Stimulated activated CD8-positive, alpha-beta memory T cell treated with anti-CD3 and anti-CD28 coated beads, Interleukin-7, amount 100 ng/mL, for 4 hours (primary cell): ENCODE results near the gene ZC3H11A.
A peak's percentile ranks its signal among the peaks of the same experiment; 100 is the strongest.
"Not testable (repeated sequence)": the region's sequence is repeated elsewhere in the genome, so short reads cannot be mapped to it uniquely, and the experiment has no call there.

Experiments
- DNase-seq, 2 donors: peaks; one replicate each; pipeline ENCODE4 v3.0.0-alpha.2; 2020; ENCODE audit warnings: low read depth in 2 of 2

ZC3H11A gene

DNA sequence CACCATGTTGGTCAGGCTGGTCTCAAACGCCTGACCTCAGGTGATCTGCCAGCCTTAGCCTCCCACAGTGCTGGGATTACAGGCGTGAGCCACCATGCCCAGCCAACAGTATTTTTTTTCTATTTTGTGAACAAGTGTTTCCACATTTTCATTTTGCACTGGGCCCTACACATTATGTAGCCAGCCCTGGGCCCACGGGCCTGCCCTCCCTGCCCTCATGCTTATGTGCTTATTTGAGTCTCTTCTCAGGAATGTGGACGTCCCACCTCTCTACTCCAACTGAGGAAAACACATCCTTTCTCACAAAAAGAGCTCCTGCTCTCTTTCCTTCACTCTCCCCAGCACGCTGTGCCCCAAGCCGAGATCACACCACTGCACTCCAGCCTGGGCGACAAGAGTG, 13.5 kb upstream of the ZC3H11A start:
- DNase-seq, result no peak

DNA sequence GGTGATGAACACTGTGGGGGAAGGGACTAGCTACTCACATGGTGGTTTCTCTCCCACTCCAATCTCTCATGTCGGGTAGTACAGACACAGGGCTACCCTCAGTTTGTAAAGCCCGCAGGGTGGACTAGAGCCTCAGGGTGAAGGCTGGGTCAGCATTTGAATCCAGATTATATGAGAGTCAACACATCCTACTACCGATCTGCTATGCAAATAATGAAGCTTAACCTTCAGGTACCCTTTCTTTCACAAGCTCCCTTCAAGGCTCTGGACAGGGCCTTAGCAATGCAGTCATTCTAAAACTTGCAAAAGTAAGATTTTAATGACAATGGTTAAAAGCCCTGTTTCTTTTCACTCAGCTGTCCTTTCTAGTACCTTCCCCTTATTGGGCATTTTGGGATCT, 5.5 kb upstream of the ZC3H11A start:
- no peak for DNase-seq

DNA sequence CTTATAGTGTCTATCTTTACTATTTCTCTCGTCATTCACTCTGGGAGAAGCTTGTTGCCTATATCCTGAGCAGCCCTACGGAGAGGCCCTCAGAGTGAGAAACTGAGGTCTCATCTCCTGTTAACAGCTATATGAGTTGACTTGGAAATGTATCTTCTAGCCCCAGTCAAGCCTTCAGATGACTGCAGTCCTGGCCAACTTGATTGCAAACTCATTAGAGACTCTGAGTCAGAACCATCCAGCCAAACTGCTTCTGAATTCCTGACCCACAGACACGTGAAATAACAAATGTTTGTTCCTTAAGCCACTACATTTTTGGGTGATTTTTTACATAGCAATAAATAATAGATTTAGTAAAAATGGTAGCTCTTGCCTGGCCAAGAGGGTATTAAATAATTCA, 3.9 kb upstream of the ZC3H11A start:
- no peak for DNase-seq

DNA sequence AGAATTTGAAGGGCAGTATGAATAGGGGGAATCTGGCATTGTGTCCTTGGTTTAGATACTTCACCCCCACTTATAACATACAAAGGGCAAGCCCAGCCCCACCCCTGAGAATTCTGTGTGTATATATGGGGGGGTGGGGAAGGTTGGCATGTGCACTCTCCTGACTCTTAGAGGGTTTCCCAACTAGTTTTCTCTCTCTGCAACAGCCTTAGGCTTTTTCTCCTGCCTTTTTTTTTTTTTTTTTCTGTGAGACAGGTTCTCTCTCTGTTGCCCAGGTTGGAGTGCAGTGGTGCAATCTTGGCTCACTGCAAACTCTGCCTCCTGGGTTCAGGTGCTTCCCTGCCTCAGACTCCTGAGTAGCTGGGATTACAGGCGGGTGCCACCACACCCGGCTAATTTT, 2.9 kb upstream of the ZC3H11A start:
- DNase-seq, result no peak

DNA sequence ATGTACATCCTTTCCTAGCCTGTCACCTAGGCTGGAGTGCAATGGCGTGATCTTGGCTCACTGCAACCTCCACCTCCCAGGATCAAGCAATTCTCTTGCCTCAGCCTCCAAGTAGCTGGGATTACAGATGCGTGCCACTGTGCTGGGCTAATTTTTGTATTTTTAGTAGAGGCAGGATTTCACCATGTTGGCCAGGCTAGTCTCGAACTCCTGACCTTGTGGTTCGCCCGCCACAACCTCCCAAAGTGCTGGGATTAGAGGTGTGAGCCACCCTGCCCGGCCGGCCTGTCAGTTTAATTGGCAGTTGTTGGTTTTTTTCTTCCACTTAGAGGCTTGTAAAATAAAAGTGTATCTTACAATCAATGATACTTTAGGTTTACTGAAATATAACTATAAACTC, 1.9 kb upstream of the ZC3H11A start:
- DNase-seq, result not testable (repeated sequence)

DNA sequence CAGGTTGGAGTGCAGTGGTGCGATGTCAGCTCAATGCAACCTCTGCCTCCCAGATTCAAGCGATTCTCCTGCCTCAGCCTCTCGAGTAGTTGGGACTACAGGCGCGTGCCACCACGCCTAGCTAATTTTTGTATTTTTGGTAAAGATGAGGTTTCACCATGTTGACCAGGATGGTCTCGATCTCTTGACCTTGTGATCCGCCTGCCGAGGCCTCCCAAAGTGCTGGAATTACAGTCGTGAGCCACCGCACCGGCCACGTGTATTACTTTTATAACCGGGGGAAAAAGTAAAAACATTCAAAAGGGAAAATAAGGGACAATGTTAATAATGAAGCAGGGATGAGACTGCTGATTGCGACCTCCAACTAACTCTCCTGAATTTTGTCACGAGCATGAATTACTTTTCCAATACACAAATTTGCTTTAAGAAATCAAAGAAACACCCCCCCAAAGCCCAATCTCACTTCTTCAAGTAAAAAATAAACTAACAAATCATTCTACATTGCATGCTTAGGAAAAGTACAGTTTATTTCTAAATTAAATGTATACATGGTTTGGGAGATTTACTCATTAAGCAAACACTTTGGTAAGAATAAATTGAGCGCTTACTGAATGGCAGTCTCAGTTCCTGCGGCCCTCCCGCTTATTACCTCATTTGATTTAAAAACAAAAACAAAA, 521 bp upstream of the ZC3H11A start:
- no peak for DNase-seq

DNA sequence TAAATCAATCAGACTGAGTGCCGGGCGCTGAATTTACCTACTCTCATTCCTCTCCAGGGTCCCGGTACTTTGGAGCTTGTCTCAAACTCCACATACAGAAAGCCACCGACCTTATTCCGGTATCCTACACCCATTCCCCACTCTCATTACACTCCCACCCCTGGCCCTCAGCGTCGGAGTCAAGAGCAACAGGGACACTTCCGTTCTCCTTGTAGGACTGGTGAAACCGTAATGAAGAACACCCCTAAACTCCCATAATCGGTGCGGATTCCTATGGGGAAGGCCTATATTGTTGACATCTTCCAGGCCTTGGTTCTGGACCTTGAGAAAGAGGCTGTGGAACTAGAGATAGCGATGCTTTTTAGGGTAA, 798 bp downstream of the ZC3H11A start:
- peak in 1 of 2 donors; percentile 3 for DNase-seq

DNA sequence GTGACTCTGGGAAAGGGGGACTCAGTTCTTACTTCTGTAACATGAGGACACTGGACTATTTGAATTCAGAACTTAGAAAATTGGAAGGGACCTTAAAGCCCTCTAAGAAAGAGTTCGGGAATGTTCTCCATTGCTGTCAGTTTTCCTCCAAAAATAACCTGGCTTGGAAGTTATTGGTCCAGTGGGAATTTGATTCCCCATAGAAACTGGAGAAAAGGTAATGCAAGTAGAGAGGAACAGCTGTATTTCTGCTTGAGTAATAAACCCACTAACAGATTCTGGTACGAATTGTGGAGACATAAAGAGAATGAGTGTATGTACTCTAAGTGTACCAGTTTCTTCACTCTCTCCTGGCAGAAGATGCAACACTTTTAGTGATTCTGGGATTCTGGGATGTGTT, 1.8 kb downstream of the ZC3H11A start:
- DNase-seq, result no peak

DNA sequence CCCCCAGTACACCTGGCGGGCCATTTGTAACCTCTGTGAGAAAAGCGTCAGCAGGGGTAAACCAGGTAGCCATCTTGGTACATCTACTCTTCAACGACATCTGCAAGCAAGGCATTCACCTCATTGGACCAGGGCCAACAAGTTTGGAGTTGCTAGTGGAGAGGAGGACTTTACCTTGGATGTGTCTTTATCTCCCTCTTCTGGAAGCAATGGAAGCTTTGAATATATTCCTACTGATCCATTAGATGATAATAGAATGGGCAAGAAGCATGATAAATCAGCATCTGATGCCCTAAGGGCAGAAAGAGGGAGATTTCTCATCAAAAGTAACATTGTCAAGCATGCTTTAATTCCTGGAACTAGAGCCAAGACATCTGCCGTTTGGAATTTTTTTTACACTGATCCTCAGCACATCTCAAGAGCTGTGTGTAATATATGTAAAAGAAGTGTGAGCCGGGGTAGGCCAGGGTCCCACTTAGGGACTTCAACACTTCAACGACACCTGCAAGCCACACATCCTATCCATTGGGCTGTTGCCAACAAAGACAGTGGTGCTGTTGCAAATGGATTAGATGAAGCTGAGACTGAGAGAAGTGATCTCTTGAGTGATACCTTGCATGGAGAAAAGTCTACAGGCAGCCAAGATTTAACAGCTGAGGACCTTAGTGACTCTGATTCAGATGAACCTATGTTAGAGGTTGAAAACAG, 2.7 kb downstream of the ZC3H11A start:
- no peak for DNase-seq

DNA sequence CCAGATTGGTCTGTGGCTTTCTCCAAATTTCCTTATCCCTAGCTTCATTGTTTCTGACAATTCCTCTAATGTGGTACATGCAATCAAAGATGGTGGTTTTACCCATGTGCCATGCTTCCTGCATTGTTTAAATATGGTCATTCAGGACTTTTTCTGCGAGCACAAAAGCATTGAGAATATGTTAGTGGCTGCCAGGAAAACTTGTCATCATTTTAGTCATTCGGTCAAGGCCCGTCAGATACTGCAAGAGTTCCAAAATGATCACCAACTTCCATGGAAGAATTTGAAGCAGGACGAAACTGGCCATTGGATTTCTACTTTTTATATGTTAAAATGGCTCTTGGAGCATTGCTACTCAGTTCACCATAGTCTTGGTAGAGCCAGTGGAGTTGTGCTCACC, 3.7 kb downstream of the ZC3H11A start:
- DNase-seq, result no peak

DNA sequence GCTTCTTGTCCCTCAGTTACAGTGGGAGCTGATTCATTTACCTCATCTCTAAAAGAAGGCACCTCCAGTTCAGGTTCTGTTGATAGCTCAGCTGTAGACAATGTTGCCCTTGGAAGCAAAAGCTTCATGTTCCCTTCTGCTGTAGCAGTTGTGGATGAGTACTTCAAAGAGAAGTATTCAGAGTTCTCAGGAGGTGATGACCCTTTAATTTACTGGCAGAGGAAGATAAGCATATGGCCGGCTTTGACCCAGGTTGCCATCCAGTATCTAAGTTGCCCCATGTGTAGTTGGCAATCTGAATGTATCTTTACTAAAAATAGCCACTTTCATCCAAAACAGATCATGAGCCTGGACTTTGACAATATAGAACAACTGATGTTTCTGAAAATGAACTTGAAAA, 4.5 kb downstream of the ZC3H11A start:
- DNase-seq, result no peak

DNA sequence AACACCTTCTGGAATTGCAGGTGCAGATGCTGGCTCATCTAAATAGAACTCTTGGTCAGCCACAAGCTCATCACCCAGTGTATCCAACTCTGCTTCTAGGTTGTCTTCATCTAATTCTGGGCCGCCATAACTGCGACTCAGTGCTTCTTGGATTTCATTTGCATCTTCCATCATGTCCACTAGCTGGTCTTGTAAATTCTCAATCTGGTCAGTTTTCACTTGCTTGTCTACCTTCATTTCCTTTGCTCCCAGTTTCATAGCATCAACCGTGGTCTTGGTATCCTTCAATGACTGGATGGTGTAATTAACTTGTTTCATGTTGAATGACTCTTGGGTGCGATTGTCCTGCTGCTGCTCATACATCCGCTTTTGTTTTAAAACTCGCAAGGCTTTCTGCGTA, 10.3 kb downstream of the ZC3H11A start:
- no peak for DNase-seq

DNA sequence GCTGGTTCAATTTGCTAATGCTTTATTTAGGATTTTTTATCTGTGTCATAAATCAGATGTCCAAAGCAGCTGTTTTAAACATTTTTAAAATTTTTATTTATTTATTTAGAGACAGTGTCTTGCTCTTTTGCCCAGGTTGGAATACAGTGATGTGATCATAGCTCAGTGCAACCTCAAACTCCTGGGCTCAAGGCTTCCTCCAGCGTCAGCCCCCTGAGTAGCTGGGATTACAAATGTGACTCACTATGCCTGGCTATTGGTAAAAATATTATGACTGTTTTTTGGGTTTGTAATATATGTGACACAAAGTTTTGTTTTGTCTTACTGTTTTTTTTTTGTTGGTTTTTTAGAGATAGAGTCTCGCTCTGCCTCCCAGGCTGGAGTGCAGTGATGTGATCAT, 11.8 kb downstream of the ZC3H11A start:
- no peak for DNase-seq

DNA sequence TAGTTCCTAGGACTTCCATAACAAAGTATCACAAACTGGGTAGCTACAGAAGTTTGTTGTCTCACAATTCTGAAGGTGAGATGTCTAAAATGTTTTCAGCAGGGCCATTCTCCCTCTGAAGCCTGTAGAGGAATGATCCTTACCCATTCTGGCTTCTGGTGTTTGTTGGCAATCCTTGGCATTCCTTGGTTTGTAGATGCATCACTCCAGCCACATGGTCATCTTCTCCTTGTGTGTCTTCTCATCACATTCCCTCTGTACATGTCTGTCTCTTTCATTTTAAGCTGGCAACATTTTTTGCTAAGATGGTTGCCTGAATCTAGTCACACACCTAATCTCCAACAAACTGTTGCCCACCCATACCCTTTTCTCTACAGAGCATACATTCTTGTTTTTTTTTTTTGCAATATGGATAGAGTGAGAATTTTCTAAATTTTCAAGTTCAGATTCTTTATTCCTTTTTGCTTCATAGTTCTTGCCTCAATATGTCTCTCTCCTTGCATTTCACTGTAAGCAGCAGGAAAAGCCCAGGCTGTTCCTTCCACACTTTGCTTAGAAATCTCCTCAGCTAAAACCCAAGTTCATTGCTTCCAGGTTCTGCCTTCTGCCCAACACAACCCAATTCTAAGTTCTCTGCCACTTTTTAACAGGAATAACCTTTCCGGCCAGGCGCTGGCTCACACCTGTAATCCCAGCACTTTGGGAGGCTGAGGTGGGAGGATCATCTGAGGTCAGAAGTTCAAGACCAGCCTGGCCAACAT, 18.3 kb downstream of the ZC3H11A start:
- no peak for DNase-seq

DNA sequence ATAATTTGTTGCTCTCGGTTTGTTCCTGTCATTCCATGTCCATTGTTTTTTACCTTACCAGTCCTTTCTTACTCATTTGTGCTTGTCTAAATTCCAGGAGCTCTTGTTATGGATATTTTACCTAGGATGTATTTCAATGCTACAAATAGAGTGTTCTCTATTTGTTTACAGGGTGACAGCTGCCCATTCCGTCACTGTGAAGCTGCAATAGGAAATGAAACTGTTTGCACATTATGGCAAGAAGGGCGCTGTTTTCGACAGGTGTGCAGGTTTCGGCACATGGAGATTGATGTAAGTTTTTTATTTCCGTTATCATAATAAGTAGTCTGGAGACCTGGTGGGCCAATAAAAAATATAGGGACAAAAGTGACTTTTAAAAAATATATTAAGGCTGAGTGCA, 23.0 kb downstream of the ZC3H11A start:
- DNase-seq, result no peak

DNA sequence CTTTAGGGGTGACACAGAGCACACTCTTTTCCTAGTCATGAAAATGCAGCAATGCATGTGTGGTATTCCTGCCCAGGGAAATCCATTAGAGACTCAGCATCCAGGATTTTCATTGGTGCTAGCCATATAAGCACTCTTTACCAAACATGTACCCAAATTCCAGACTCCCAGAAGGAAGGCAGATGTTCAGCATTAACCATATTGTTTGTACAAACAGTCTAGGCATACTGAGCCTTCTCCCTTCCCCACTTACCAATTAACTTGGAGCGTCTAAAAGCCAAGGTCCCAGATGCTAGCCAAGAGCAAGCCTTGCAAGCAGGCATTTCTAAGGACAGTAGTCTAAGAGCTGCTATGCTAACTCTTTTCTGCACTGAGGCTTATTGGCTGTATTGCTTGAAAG, 27.9 kb downstream of the ZC3H11A start:
- no peak for DNase-seq

DNA sequence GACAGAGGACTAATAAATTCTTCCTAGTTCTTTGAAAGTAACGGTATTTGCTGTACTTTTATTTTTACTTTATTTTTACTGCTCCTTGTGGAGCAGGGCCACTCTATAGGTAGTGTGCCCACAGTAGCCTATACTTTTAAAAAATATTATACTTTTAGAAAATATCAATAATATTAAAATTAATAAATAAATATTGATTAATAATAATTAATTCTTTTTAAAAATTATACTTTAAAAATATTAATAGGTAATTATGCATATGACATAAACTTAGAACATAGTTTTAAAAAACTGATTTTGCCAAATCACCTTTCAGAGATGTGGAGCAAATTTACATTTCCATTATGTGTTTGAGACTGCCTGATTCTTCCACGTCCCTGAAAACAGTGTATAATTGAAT, 30.8 kb downstream of the ZC3H11A start:
- no peak for DNase-seq

DNA sequence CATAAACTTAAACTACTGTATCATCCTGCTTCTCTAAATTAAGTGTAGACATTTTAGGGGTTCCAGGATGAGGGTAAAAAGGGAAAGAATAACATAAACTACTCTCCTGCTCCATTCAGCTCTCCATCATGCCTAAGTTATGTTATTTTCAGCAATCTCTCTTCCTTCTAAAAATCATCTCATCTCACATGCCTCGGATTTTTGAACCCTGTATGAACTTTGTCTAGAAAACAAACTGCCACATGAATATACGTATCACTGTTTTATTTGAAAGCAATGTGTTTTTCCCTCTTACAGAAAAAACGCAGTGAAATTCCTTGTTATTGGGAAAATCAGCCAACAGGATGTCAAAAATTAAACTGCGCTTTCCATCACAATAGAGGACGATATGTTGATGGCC, 32.6 kb downstream of the ZC3H11A start:
- no peak for DNase-seq

DNA sequence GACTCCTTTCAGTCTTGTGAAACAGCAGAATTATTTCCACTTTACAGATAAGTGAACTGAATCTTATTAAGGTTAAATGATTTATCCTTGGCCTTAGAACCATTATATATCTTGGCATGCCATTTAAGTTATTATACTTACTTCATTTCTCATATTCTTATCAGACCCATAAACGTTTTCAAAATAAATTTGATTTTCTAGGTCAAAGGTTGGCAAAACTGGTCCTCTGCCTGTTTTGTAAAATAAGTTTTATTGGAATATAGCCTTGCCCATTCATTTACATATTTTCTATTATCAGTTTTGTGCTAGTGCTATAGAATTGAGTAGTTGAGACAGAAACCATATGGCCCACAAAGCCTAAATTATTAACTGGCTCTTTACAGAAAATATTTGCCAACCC, 33.1 kb downstream of the ZC3H11A start:
- DNase-seq, result no peak

DNA sequence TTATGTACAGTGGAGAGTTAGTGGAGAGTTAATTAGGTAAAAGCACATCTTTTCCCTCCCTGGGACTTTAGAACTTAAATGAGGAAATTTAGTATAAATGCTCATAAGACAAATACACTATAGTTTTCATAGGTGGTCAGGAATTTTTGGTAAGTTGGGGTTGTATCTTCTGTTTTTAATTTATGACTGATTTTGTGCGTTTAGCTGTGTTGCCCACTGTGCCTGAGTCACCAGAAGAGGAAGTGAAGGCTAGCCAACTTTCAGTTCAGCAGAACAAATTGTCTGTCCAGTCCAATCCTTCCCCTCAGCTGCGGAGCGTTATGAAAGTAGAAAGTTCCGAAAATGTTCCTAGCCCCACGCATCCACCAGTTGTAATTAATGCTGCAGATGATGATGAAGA, 33.8 kb downstream of the ZC3H11A start:
- DNase-seq, result not testable (repeated sequence)

DNA sequence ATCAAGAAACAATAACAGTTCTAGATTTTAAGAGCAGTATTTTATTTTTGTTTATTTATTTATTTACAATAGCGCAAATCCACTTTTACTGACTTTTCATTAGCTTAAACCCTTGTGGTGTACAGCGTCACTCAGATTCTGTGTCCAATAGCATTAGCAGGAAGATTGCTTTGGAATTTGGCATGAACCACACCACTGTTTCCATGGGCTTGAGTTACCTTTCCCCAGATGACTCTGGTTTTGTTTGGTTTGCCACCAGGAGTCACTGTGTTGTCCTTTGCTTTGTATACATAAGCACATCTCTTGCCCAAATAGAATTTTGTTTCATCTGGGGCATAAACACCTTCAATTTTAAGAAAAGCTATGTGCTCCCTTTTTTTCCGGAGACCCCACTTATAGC, 40.1 kb downstream of the ZC3H11A start:
- DNase-seq, result no peak

DNA sequence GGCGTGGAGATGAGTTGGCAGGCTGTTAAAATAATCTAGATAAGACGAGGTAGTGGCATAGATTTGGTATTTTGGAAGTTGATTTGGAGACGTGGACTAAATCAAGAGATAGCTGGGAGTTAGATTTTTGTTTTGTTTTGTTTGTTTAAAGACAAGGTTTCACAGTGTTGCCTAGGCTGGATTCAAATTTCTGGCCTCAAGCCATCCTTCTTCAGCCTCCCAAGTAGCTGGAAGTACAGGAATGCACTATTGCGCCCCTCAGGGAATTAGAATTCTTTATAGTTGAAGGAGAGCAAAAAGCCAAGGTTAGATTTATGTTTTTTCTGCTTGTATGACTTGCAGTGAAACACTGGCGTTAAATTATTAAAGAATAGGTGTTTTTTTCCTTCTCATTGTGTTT, 43.7 kb downstream of the ZC3H11A start:
- no peak for DNase-seq

DNA sequence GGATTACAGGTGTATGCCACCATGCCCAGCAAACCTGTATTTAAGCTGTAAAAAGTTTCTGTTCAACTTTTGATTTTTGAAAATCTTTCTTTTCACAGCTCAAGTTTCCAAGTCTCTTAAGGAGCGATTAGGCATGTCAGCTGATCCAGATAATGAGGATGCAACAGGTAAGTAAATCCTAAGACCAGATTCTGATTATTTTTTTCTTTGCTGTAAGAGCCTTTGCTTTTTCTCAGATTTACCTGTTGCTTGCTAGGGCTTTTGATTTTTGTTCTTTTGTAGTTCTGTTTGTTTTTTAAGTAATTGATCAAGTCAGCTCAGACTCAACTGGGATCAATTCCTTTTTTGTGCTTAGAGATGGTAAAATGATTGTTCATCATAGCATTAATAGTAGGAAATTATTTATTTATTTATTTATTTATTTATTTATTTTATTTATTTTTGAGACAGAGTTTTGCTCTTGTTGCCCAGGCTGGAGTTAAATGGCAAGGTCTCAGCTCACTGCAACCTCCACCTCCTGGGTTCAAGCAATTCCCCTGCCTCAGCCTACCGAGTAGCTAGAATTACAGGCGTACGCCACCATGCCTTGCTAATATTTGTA, 44.9 kb downstream of the ZC3H11A start:
- DNase-seq, result no peak
